Caco-2 (cell line): ENCODE results near the gene GFRA1. TPM values are rescaled to one million over a fixed set of nuclear protein-coding genes. Genes with fewer than 3 reads are reported as not detected.

ENCODE experiments used
- BruUV-seq: library from RNA; stranded (reverse); fragments of 400-500 nt; replicated peaks from 2 replicates; lab custom pipeline; 2021; lab: Mats Ljungman, UMichigan
- CTCF ChIA-PET: fragments of 300-600 bp; sonication (Branson Sonifier 250); formaldehyde crosslinking; loops from one replicate; lab custom pipeline; 2022; ENCODE audit warnings: antibody characterized with exemption; lab: Charles Lee
- POLR2A ChIA-PET: fragments of 300-600 bp; sonication (Branson Sonifier 250); formaldehyde crosslinking; loops from one replicate; lab custom pipeline; 2022; ENCODE audit warnings: antibody characterized with exemption; lab: Charles Lee
- DNase-seq, 2 experiments: peaks; one replicate each; pipeline versions ENCODE4 v3.0.0 to v3.0.0-alpha.2; 2020 to 2022
- H3K27me3 ChIP-seq: replicated peaks from 2 replicates; pipeline ENCODE4 v1.6.0; 2011; ENCODE audit warnings: low read length; ENCODE audit not compliant: control insufficient read depth, insufficient read depth
- H3K36me3 ChIP-seq: 2 replicates; pipeline ENCODE4 v1.5.1; 2011; ENCODE audit warnings: low read length; ENCODE audit not compliant: control insufficient read depth, insufficient read depth
- H3K4me1 ChIP-seq: fragments of 250-450 bp; sonication (Bioruptor Pico); 2 replicates; pipeline ENCODE4 v1.5.1; 2020; ENCODE audit warnings: mild to moderate bottlenecking
- H3K4me3 ChIP-seq: 2 replicates; pipeline ENCODE4 v1.5.1; 2011; ENCODE audit warnings: low read depth, mild to moderate bottlenecking, control low read depth, low read length
- H3K9me3 ChIP-seq: fragments of 250-450 bp; sonication (Bioruptor Pico); 2 replicates; pipeline ENCODE4 v1.5.1; 2020; ENCODE audit warnings: mild to moderate bottlenecking, moderate library complexity
- H3K27ac Mint-ChIP-seq: one replicate; pipeline ENCODE4 v1.8.0; 2022; ENCODE audit warnings: mixed read lengths; ENCODE audit not compliant: unreplicated experiment
- H3K27me3 Mint-ChIP-seq: one replicate; pipeline ENCODE4 v1.8.0; 2022; ENCODE audit warnings: mixed read lengths; ENCODE audit not compliant: insufficient read depth, unreplicated experiment
- H3K36me3 Mint-ChIP-seq: one replicate; pipeline ENCODE4 v1.8.0; 2022; ENCODE audit warnings: mild to moderate bottlenecking, mixed read lengths; ENCODE audit not compliant: insufficient read depth, unreplicated experiment
- H3K4me1 Mint-ChIP-seq: one replicate; pipeline ENCODE4 v1.8.0; 2022; ENCODE audit warnings: low read depth, mixed read lengths; ENCODE audit not compliant: unreplicated experiment
- H3K4me3 Mint-ChIP-seq: one replicate; pipeline ENCODE4 v1.8.0; 2022; ENCODE audit warnings: mild to moderate bottlenecking, moderate library complexity, mixed read lengths; ENCODE audit not compliant: unreplicated experiment
- H3K9me3 Mint-ChIP-seq: one replicate; pipeline ENCODE4 v1.8.0; 2022; ENCODE audit warnings: mixed read lengths; ENCODE audit not compliant: unreplicated experiment
- CTCF ChIP-seq, 2 experiments: fragments of 200-600 bp in 1 of 2; IDR thresholded peaks; 1 replicate in 1 of 2; 2 replicates in 1 of 2; pipeline versions ENCODE4 v1.5.1 to v1.8.0; 2011 to 2022; ENCODE audit warnings: antibody characterized with exemption in 1 of 2, control low read depth in 1 of 2, inconsistent platforms in 1 of 2, low read depth in 1 of 2, low read length in 1 of 2, mild to moderate bottlenecking in 1 of 2, moderate library complexity in 1 of 2; ENCODE audit not compliant: insufficient read depth in 1 of 2, severe bottlenecking in 1 of 2, unreplicated experiment in 1 of 2
- intact Hi-C: fragments of 100-400 bp; cut with micrococcal nuclease; formaldehyde crosslinking; loops from one replicate; pipeline ENCODE4 v1.10.0; 2022; ENCODE audit not compliant: unreplicated experiment
- total RNA-seq: library from RNA; stranded (reverse); gene quantifications from 2 replicates; pipeline ENCODE4 v1.2.3, GENCODE V29; 2022

Gene GFRA1
- total RNA-seq, 1 experiment from 2014 or later = not detected

GRCh38 chr10:116198676-116199035 lies 74.3 kb downstream of the GFRA1 start:
- DNase-seq = no peak
- BruUV-seq = no TSS peak
- H3K27me3 Mint-ChIP-seq = peaks cover 3% of the 10 kb centered on the region
- no peaks in the 10 kb centered on the region for H3K4me1 ChIP-seq
- intact Hi-C loops = no loop called here
- ChIA-PET POLR2A (no interaction called here), CTCF (no interaction called here)
- no peaks in the 10 kb centered on the region for H3K36me3 Mint-ChIP-seq
- no peaks in the 10 kb centered on the region for H3K9me3 ChIP-seq
- H3K4me3 Mint-ChIP-seq = no peak overlapping the region
- no peaks in the 10 kb centered on the region for H3K9me3 Mint-ChIP-seq
- H3K36me3 ChIP-seq = no peaks in the 10 kb centered on the region
- TF ChIP-seq CTCF (IDR thresholded peaks at IDR 0.05; ENCODE audit: insufficient read depth in 1 of 2, low read depth in 1 of 2, low read length in 1 of 2, severe bottlenecking in 1 of 2, unreplicated experiment in 1 of 2) = no peak
- H3K27ac Mint-ChIP-seq = no peak overlapping the region
- no peaks in the 10 kb centered on the region for H3K27me3 ChIP-seq
- no peaks in the 10 kb centered on the region for H3K4me1 Mint-ChIP-seq
- no peak overlapping the region for H3K4me3 ChIP-seq

DNA sequence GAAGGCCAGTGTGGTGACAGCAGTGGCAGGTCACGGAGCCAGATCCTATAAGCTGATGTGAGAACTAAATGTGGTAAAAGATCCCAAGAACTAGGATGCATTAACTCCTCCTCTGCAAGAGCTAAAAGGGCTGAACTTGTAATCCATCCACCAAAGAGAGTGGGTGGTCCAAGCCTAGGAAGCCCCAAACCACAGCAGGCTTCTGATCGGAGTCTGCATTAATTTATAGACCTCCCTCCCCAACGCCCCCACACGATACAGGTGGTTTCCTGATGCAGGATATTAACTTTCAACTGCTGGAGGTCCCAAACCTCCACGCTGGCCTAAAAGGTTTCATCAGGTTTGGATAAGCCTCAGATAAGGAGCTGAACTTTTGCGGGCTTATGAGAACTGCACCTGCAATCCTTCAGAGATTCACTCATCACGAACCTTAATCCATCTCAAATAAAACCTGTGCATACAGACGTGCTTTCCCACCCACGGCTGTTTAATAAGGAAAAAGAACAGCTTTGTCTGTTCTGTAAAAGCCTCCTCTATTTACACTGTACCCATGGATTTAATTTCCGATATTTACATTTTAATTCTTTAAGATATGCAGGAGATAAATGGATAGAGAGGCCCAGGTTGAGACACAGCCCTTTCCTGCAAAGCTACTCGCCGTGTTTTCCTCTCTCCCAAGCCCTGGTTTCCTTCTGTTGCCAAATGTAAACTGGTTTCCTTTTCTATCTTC lies 74.9 kb downstream of the GFRA1 start:
- no peak for DNase-seq
- no peaks in the 10 kb centered on the region for H3K9me3 ChIP-seq
- POLR2A ChIA-PET = no interaction called here
- H3K27me3 ChIP-seq = no peaks in the 10 kb centered on the region
- BruUV-seq = no TSS peak
- peaks cover 3% of the 10 kb centered on the region for H3K27me3 Mint-ChIP-seq
- CTCF ChIA-PET = no interaction called here
- no peak overlapping the region for H3K4me3 ChIP-seq
- no peak overlapping the region for H3K4me3 Mint-ChIP-seq
- no peaks in the 10 kb centered on the region for H3K9me3 Mint-ChIP-seq
- no peak overlapping the region for H3K27ac Mint-ChIP-seq
- no peaks in the 10 kb centered on the region for H3K4me1 ChIP-seq
- intact Hi-C loops = no loop called here
- no peak for TF ChIP-seq CTCF (IDR thresholded peaks at IDR 0.05; ENCODE audit: insufficient read depth in 1 of 2, low read depth in 1 of 2, low read length in 1 of 2, severe bottlenecking in 1 of 2, unreplicated experiment in 1 of 2)
- no peaks in the 10 kb centered on the region for H3K36me3 Mint-ChIP-seq
- H3K4me1 Mint-ChIP-seq = no peaks in the 10 kb centered on the region
- H3K36me3 ChIP-seq = no peaks in the 10 kb centered on the region

GRCh38 chr10:116195583-116195982 lies 77.4 kb downstream of the GFRA1 start:
- Mint-ChIP-seq H3K27me3 (peaks cover 2% of the 10 kb centered on the region), H3K9me3 (no peaks in the 10 kb centered on the region), H3K4me1 (no peaks in the 10 kb centered on the region), H3K27ac (no peak overlapping the region), H3K36me3 (no peaks in the 10 kb centered on the region), H3K4me3 (no peak overlapping the region)
- ChIA-PET CTCF (no interaction called here), POLR2A (no interaction called here)
- DNase-seq = no peak
- no TSS peak for BruUV-seq
- H3K4me3 ChIP-seq = no peak overlapping the region
- TF ChIP-seq CTCF (IDR thresholded peaks at IDR 0.05; ENCODE audit: insufficient read depth in 1 of 2, low read depth in 1 of 2, low read length in 1 of 2, severe bottlenecking in 1 of 2, unreplicated experiment in 1 of 2) = no peak
- H3K36me3 ChIP-seq = no peaks in the 10 kb centered on the region
- H3K27me3 ChIP-seq = no peaks in the 10 kb centered on the region
- H3K4me1 ChIP-seq = no peaks in the 10 kb centered on the region
- no peaks in the 10 kb centered on the region for H3K9me3 ChIP-seq
- intact Hi-C loops = no loop called here
